ENCODE results near the gene OSBPL3. TPM values are rescaled to one million over a fixed set of nuclear protein-coding genes. Genes with fewer than 3 reads are reported as not detected.

The OSBPL3 gene
- total and polyA plus RNA-seq, 2 donors (not counting 1 experiment from before 2014, with no cell fraction given), result 13.5 to 67.6 TPM

GRCh38 chr7:24754906-24755506, 225.0 kb downstream of the OSBPL3 start:
- Histone ChIP-seq H3K36me3 (replicated peaks in 1 of 2; ENCODE audit: control extremely low read depth in 1 of 2, control insufficient read depth in 1 of 2, extremely low read depth in 1 of 2, insufficient read depth in 2 of 2, low read length in 1 of 2) (no peaks in the 10 kb centered on the region), H3K4me1 (ENCODE audit: control insufficient read depth in 2 of 2, insufficient read depth in 2 of 2, low read length in 2 of 2) (peaks cover 16 to 19% of the 10 kb centered on the region in 2 donors), H2AFZ (ENCODE audit: insufficient read depth, low read depth, low read length, poor library complexity, severe bottlenecking) (no peak overlapping the region), H3K27ac (ENCODE audit: low read length in 2 of 2) (no peak overlapping the region), H3K9me3 (ENCODE audit: control extremely low read depth in 1 of 3, control insufficient read depth in 2 of 3, insufficient read depth in 1 of 3, low read length in 2 of 3) (peaks cover 0 to 3% (median 0%) of the 10 kb centered on the region in 3 donors), H3K9ac (ENCODE audit: low read length) (no peak overlapping the region), H3K4me3 (ENCODE audit: control extremely low read depth in 1 of 5, extremely low read depth in 1 of 5, insufficient read depth in 1 of 5, low read depth in 2 of 5, low read length in 4 of 5) (no peak overlapping the region), H3K4me2 (replicated peaks; ENCODE audit: low read depth, low read length, poor library complexity, severe bottlenecking) (no peak overlapping the region), H3K79me2 (ENCODE audit: control insufficient read depth, insufficient read depth, low read length) (no peaks in the 10 kb centered on the region), H3K27me3 (replicated peaks in 1 of 4; ENCODE audit: control extremely low read depth in 1 of 4, control insufficient read depth in 3 of 4, insufficient read depth in 4 of 4, low read length in 3 of 4) (peaks cover 0 to 36% (median 21%) of the 10 kb centered on the region in 4 experiments), H4K20me1 (ENCODE audit: control insufficient read depth, insufficient read depth, low read length, poor library complexity, severe bottlenecking) (no peaks in the 10 kb centered on the region)
- WGBS (ENCODE audit: insufficient coverage), result 89% methylated on average over 3 of the region's 3 CpGs
- Mint-ChIP-seq H3K27ac (no peak overlapping the region), H3K4me3 (peak overlapping the region; percentile 0), H3K27me3 (peaks cover 25% of the 10 kb centered on the region), H3K9me3 (ENCODE audit: insufficient read depth) (no peaks in the 10 kb centered on the region), H3K4me1 (peaks cover 27% of the 10 kb centered on the region)
- CTCF ChIA-PET, result interaction anchor here (0.6 to 1.9 kb wide), 3 partner anchors 10 to 896 kb away, joined by 3 to 6 read pairs (median 3); no protein-coding TSS in a partner anchor
- POLR2A ChIA-PET, result no interaction called here
- intact Hi-C loops (cut with micrococcal nuclease), result no loop called here
- TF ChIP-seq EZH2 (IDR thresholded peaks at IDR 0.05; ENCODE audit: borderline replicate concordance, insufficient read depth, low read depth, low read length, poor library complexity, severe bottlenecking) (no peak), CTCF (IDR thresholded peaks at IDR 0.05) (no peak)
- ATAC-seq (ENCODE audit: low read depth) (no peak), DNase-seq (no peak)

- Histone ChIP-seq H4K20me1 (ENCODE audit: control insufficient read depth, insufficient read depth, low read length, poor library complexity, severe bottlenecking) (no peaks in the 10 kb centered on the region), H3K4me3 (ENCODE audit: control extremely low read depth in 1 of 5, extremely low read depth in 1 of 5, insufficient read depth in 1 of 5, low read depth in 2 of 5, low read length in 4 of 5) (no peak overlapping the region), H3K27ac (ENCODE audit: low read length in 2 of 2) (no peak overlapping the region), H3K79me2 (ENCODE audit: control insufficient read depth, insufficient read depth, low read length) (no peaks in the 10 kb centered on the region), H3K36me3 (replicated peaks in 1 of 2; ENCODE audit: control extremely low read depth in 1 of 2, control insufficient read depth in 1 of 2, extremely low read depth in 1 of 2, insufficient read depth in 2 of 2, low read length in 1 of 2) (no peaks in the 10 kb centered on the region), H3K9ac (ENCODE audit: low read length) (no peak overlapping the region), H2AFZ (ENCODE audit: insufficient read depth, low read depth, low read length, poor library complexity, severe bottlenecking) (no peak overlapping the region), H3K4me2 (replicated peaks; ENCODE audit: low read depth, low read length, poor library complexity, severe bottlenecking) (no peak overlapping the region), H3K27me3 (replicated peaks in 1 of 4; ENCODE audit: control extremely low read depth in 1 of 4, control insufficient read depth in 3 of 4, insufficient read depth in 4 of 4, low read length in 3 of 4) (peaks cover 0 to 15% (median 7%) of the 10 kb centered on the region in 4 experiments), H3K9me3 (ENCODE audit: control extremely low read depth in 1 of 3, control insufficient read depth in 2 of 3, insufficient read depth in 1 of 3, low read length in 2 of 3) (no peaks in the 10 kb centered on the region), H3K4me1 (ENCODE audit: control insufficient read depth in 2 of 2, insufficient read depth in 2 of 2, low read length in 2 of 2) (peaks cover 7 to 12% of the 10 kb centered on the region in 2 donors)
- intact Hi-C loops (cut with micrococcal nuclease), result no loop called here
- DNase-seq (no peak), ATAC-seq (ENCODE audit: low read depth) (no peak)
- WGBS (ENCODE audit: insufficient coverage), result 90% methylated on average over 3 of the region's 3 CpGs
- POLR2A ChIA-PET, result no interaction called here
- H3K4me3 Mint-ChIP-seq, result no peak overlapping the region
- CTCF ChIA-PET, result interaction anchor here (1.3 to 2.1 kb wide), 4 partner anchors 19 to 86 kb away, joined by 3 to 10 read pairs (median 4); no protein-coding TSS in a partner anchor
- TF ChIP-seq CTCF (IDR thresholded peaks at IDR 0.05) (no peak), EZH2 (IDR thresholded peaks at IDR 0.05; ENCODE audit: borderline replicate concordance, insufficient read depth, low read depth, low read length, poor library complexity, severe bottlenecking) (no peak)
- no peaks in the 10 kb centered on the region for H3K9me3 Mint-ChIP-seq (ENCODE audit: insufficient read depth)
- H3K4me1 Mint-ChIP-seq, result peaks cover 18% of the 10 kb centered on the region
- peaks cover 4% of the 10 kb centered on the region for H3K27me3 Mint-ChIP-seq
- H3K27ac Mint-ChIP-seq, result no peak overlapping the region
These were observed 227.7 kb downstream of the OSBPL3 start for GRCh38 chr7:24752073-24752800.

Measured in B cell (primary cell).